ENCODE results near the gene JUN. TPM values are rescaled to one million over a fixed set of nuclear protein-coding genes. Genes with fewer than 3 reads are reported as not detected.
A peak's percentile ranks its signal among the peaks of the same experiment; 100 is the strongest.

Gene JUN
- 1,000 to 10,000 TPM; 1,878 to 2,007 TPM for total RNA-seq
- total RNA-seq, result 175 to 6,311 reads per million in 2 donors

GRCh38 chr1:58783993-58784757, at the start of gene JUN:
JUN (minus strand) TSS chr1:58784047; CDS start chr1:58783070, 977 bp downstream.
- peaks cover 2% of the 10 kb centered on the region for H3K36me3 Mint-ChIP-seq (ENCODE audit: low read depth)
- peak; percentile 95 to 98 (median 95) for DNase-seq
- peak within 1 kb of the TSS; percentile 87 for H3K4me3 Mint-ChIP-seq
- no peaks in the 10 kb centered on the region for H3K9me3 ChIP-seq (ENCODE audit: control insufficient read depth, low read length, poor library complexity, severe bottlenecking)
- peaks cover 22% of the 10 kb centered on the region for H3K4me1 Mint-ChIP-seq
- H3K27ac Mint-ChIP-seq, result peak within 1 kb of the TSS; percentile 96
- ATAC-seq, result peak; percentile 78
- peaks cover 10% of the 10 kb centered on the region for H3K27me3 Mint-ChIP-seq

DNA sequence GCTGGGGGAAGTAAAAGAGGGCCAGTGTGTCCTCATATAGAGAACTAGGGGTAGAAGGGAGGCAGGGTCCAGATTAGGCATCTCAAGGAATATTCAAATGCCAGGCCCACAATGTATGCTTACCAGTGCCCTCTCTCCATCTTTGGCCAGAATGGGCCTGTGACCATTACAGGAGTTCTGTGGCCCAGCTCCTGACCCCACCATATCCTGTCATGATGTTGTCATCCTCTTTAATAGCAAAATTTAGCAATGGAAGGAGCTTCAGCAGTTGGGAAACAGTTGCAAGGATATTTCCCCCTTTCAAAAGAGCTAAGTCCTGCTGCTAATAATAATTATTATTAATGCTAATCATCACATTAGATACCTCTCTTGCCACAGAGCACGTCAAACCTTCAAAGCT, 49.3 kb upstream of the JUN start:
- peaks cover 4% of the 10 kb centered on the region for H3K36me3 Mint-ChIP-seq (ENCODE audit: low read depth)
- H3K4me1 Mint-ChIP-seq, result peaks cover 6% of the 10 kb centered on the region
- H3K27ac Mint-ChIP-seq, result no peak overlapping the region
- DNase-seq, result no peak
- no peaks in the 10 kb centered on the region for H3K9me3 ChIP-seq (ENCODE audit: control insufficient read depth, low read length, poor library complexity, severe bottlenecking)
- H3K4me3 Mint-ChIP-seq, result no peak overlapping the region
- H3K27me3 Mint-ChIP-seq, result no peaks in the 10 kb centered on the region
- ATAC-seq, result no peak

DNA sequence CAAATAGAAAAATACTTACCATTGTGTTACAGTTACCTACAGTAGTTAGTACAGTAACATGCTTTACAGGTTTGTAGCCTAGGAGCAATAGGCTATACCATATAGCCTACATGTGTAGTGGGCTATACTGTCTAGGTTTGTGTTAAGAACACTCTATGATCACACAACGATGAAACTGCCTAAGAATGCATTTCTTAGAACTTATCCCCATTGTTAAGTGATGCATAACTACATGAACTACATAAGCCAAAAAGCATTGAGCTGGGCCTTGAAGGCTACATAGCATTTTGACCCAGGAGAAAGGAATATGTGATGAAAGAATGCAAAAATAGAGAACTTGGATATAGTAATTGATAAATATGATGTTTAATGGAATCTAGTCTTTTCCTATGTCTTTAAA, 46.4 kb upstream of the JUN start:
- Mint-ChIP-seq H3K4me1 (no peaks in the 10 kb centered on the region), H3K27ac (no peak overlapping the region), H3K36me3 (ENCODE audit: low read depth) (peaks cover 6% of the 10 kb centered on the region), H3K4me3 (no peak overlapping the region), H3K27me3 (no peaks in the 10 kb centered on the region)
- DNase-seq (no peak), ATAC-seq (no peak)
- H3K9me3 ChIP-seq (ENCODE audit: control insufficient read depth, low read length, poor library complexity, severe bottlenecking), result peaks cover 5% of the 10 kb centered on the region

DNA sequence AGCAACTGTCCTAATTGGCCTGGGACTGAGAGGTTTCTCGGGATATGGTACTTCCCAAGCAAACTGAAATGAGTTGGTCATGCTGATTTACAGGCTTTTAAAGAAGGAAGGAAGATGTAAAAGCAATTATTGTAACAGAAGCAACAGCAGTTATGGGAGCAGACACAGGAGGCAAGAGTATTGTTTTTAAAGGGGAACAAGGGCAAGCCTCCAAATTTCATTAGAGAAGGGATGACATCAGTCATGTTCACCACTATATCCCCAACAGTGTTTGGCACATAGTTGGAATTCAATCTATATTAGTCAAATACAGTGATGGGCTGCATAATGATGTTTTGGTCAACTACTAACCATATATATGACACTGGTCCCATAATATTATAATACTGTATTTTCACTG, 46.0 kb upstream of the JUN start:
- Mint-ChIP-seq H3K27ac (no peak overlapping the region), H3K4me3 (no peak overlapping the region), H3K4me1 (no peaks in the 10 kb centered on the region), H3K36me3 (ENCODE audit: low read depth) (peaks cover 6% of the 10 kb centered on the region), H3K27me3 (no peaks in the 10 kb centered on the region)
- DNase-seq (no peak), ATAC-seq (no peak)
- H3K9me3 ChIP-seq (ENCODE audit: control insufficient read depth, low read length, poor library complexity, severe bottlenecking), result peaks cover 5% of the 10 kb centered on the region

DNA sequence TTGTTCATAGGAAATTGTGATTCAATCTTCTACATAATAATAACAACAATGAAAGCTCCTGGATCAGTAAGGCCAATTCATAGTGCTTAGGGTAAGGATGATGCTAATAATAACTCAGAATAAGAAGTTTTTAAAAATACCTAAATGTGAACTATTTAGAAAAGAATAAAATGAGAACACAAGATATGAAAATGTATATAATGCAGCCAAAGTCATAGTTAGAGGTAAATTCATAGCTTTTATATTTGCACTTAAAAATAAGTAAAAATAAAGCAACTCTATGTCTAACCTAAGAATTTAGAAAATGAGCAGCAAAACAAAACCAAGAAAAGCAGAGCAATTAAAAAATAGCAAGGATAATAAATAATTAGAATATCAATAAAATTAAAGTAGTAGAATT, 43.5 kb upstream of the JUN start:
- Mint-ChIP-seq H3K27me3 (peaks cover 4% of the 10 kb centered on the region), H3K36me3 (ENCODE audit: low read depth) (peaks cover 6% of the 10 kb centered on the region), H3K27ac (no peak overlapping the region), H3K4me3 (no peak overlapping the region), H3K4me1 (no peaks in the 10 kb centered on the region)
- ATAC-seq (no peak), DNase-seq (no peak)
- peaks cover 5% of the 10 kb centered on the region for H3K9me3 ChIP-seq (ENCODE audit: control insufficient read depth, low read length, poor library complexity, severe bottlenecking)

GRCh38 chr1:58824753-58825389, 41.0 kb upstream of the JUN start:
- H3K27me3 Mint-ChIP-seq, result peaks cover 4% of the 10 kb centered on the region
- no peaks in the 10 kb centered on the region for H3K4me1 Mint-ChIP-seq
- no peak for DNase-seq
- peaks cover 5% of the 10 kb centered on the region for H3K9me3 ChIP-seq (ENCODE audit: control insufficient read depth, low read length, poor library complexity, severe bottlenecking)
- peaks cover 6% of the 10 kb centered on the region for H3K36me3 Mint-ChIP-seq (ENCODE audit: low read depth)
- H3K4me3 Mint-ChIP-seq, result no peak overlapping the region
- ATAC-seq, result no peak
- H3K27ac Mint-ChIP-seq, result no peak overlapping the region

DNA sequence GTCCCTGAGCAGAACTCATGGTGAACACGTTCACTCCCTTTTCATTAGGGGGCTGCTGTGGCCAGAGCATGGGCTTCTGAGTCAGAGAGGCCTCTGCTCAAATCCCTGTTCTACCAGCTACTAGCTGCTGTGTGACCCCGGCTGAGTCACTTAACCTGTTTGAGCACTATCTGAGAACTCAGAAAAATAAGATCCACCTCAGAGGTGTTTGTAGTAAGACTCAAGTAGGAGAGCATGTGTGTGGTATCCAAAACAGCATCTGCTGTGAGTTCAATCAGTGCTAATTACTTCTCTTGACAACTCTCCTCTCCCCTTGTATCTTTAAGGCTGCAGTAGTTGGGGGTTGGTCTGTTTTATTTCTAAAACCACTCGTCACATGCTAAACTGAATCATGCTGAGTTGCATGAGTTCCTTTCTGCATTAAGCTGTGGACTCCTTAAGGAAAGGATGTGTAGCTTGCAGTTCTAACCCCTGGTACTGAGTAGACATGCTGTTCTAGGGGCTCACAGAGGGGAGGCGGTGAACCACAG, 39.7 kb upstream of the JUN start:
- Mint-ChIP-seq H3K27me3 (peaks cover 4% of the 10 kb centered on the region), H3K36me3 (ENCODE audit: low read depth) (peaks cover 4% of the 10 kb centered on the region), H3K27ac (peak overlapping the region; percentile 24), H3K4me3 (no peak overlapping the region), H3K4me1 (no peaks in the 10 kb centered on the region)
- H3K9me3 ChIP-seq (ENCODE audit: control insufficient read depth, low read length, poor library complexity, severe bottlenecking), result peaks cover 5% of the 10 kb centered on the region
- ATAC-seq (no peak), DNase-seq (no peak)

- no peaks in the 10 kb centered on the region for H3K9me3 ChIP-seq (ENCODE audit: control insufficient read depth, low read length, poor library complexity, severe bottlenecking)
- Mint-ChIP-seq H3K4me3 (no peak overlapping the region), H3K27me3 (peaks cover 4% of the 10 kb centered on the region), H3K4me1 (peaks cover 5% of the 10 kb centered on the region), H3K36me3 (ENCODE audit: low read depth) (no peaks in the 10 kb centered on the region), H3K27ac (no peak overlapping the region)
- ATAC-seq (no peak), DNase-seq (no peak)
Observed at GRCh38 chr1:58821309-58821708, 37.5 kb upstream of the JUN start.

- Mint-ChIP-seq H3K27ac (no peak overlapping the region), H3K27me3 (no peaks in the 10 kb centered on the region), H3K4me1 (peaks cover 8% of the 10 kb centered on the region), H3K36me3 (ENCODE audit: low read depth) (no peaks in the 10 kb centered on the region), H3K4me3 (no peak overlapping the region)
- ATAC-seq (no peak), DNase-seq (no peak)
- no peaks in the 10 kb centered on the region for H3K9me3 ChIP-seq (ENCODE audit: control insufficient read depth, low read length, poor library complexity, severe bottlenecking)
Observed at GRCh38 chr1:58818976-58819375, 35.1 kb upstream of the JUN start.

- Mint-ChIP-seq H3K4me1 (peaks cover 17% of the 10 kb centered on the region), H3K4me3 (no peak overlapping the region), H3K27me3 (no peaks in the 10 kb centered on the region), H3K27ac (no peak overlapping the region), H3K36me3 (ENCODE audit: low read depth) (no peaks in the 10 kb centered on the region)
- ATAC-seq (no peak), DNase-seq (no peak)
- no peaks in the 10 kb centered on the region for H3K9me3 ChIP-seq (ENCODE audit: control insufficient read depth, low read length, poor library complexity, severe bottlenecking)
Observed at GRCh38 chr1:58818075-58818474, 34.2 kb upstream of the JUN start.

DNA sequence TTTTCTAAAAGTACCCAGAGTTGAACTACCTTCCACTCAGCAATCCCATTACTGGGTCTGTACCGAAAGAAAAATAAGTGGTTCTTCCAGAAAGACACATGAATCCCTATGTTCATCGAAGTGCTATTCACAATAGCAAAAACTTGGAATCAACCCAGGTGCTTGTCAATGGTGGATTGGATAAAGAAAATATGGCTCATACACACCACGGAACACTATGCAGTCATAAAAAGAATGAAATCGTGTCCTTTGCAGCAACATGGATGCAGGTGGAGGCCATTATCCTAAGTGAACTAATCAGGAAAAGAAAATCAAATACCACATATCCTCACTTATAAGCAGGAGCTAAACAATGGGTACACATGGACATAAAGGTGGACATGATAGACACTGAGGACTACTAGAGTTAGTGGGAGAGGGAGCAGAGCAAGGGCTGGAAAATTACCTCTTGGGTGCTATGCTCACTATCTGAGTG, 32.9 kb upstream of the JUN start:
- Mint-ChIP-seq H3K36me3 (ENCODE audit: low read depth) (no peaks in the 10 kb centered on the region), H3K4me1 (peaks cover 27% of the 10 kb centered on the region), H3K4me3 (peak overlapping the region; percentile 89), H3K27me3 (no peaks in the 10 kb centered on the region), H3K27ac (peak overlapping the region; percentile 94)
- ATAC-seq (no peak), DNase-seq (no peak)
- H3K9me3 ChIP-seq (ENCODE audit: control insufficient read depth, low read length, poor library complexity, severe bottlenecking), result no peaks in the 10 kb centered on the region

DNA sequence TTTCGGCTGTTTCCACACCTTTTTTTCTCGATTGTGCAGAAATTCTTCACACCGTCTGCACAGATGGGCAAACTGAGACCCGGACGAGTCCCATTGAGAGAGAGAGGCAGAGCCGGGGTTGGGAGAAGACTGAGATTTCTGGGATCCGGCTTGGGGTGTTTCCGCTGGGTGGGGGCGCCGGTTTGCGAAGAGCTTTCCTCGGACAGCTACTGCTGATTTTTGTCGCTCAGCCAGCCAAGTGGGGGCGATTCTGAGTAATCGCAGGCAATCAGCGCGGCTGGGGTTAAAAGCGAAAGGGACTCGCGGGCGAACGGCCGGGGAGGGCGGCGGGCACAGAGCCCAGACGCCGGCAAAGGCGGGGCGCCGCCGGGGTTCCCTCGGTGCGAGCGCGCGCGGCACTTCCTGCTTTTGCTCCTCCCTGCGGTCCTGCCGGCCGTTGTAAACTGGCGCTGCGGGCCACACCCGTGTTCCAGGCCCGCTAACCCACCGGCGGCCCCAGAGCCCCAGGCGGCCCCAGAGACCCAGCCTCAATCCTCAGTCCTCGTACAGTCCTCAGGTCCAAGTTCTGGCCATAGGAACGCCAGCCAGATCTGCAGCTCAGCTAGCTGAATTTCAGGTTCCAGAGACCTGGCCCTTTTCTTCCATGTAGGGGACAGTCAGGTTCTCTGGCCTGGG, 32.4 kb upstream of the JUN start:
- Mint-ChIP-seq H3K4me1 (peaks cover 27% of the 10 kb centered on the region), H3K27ac (peak overlapping the region; percentile 94), H3K4me3 (peak overlapping the region; percentile 89), H3K27me3 (no peaks in the 10 kb centered on the region), H3K36me3 (ENCODE audit: low read depth) (no peaks in the 10 kb centered on the region)
- peak; percentile 71 for ATAC-seq
- H3K9me3 ChIP-seq (ENCODE audit: control insufficient read depth, low read length, poor library complexity, severe bottlenecking), result no peaks in the 10 kb centered on the region
- peak; percentile 70 to 73 (median 73) for DNase-seq

- H3K4me3 Mint-ChIP-seq, result peak overlapping the region; percentile 89
- no peaks in the 10 kb centered on the region for H3K27me3 Mint-ChIP-seq
- ATAC-seq (no peak), DNase-seq (no peak)
- H3K9me3 ChIP-seq (ENCODE audit: control insufficient read depth, low read length, poor library complexity, severe bottlenecking), result no peaks in the 10 kb centered on the region
- H3K36me3 Mint-ChIP-seq (ENCODE audit: low read depth), result no peaks in the 10 kb centered on the region
- peaks cover 27% of the 10 kb centered on the region for H3K4me1 Mint-ChIP-seq
- H3K27ac Mint-ChIP-seq, result peak overlapping the region; percentile 94
Observed at GRCh38 chr1:58815686-58816071, 31.8 kb upstream of the JUN start.

Measured in T-helper 17 cell (primary cell).